ENCODE data around the gene CLDN19.
"Not testable (repeated sequence)": the region's sequence is repeated elsewhere in the genome, so short reads cannot be mapped to it uniquely, and the experiment has no call there.

The CLDN19 gene

DNA sequence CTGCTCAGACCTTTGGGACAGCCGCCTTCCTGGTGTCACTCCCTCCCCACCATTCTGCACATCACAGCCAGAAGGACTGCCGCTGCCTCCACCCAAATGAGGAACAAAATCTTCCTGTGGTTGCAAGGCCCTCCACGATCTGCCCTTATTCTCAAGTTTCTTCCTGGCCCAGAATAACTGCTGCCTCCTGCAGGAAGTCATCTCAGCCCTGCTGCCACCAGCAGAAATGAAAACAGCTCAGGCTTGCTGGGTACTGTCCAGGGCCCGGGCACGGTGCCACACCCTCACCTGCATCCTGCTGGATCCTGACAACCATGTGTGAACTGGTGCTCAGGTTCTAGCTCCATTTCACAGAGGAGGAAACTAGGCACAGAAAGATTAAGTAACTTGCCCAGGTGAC is 2.8 kb downstream of the CLDN19 start:
- no peak for DNase-seq

DNA sequence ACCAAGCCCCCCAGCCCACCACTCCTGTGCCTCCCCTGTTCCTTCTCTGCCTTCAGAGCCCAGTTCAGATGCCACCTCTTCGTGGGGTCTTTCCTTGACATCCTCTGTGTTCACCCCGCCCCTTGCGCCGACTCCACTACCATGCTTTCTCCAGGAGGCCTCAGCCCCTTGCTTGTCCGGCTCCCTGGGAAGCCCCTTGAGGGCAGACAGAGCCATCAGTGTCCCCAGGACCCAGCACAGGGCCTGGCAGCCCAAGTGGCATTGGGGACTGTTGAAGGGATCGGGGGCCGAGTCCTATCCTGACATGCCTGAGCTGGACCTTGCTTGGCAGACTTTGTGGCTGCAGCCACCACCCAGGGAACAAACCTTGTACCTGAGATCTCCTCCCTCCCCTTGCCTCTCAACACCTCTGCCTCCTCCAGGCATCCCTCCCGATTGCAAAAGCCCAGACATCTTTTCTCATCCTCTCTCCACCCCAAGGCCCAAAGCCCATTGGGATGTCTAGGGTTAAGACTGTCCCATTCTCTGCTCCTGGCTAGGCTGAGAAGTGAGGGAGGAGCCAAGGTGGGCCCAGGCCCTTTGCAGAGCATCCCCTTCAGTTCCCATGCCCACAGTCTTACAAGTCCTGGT is 3.4 kb downstream of the CLDN19 start:
- no peak for DNase-seq

DNA sequence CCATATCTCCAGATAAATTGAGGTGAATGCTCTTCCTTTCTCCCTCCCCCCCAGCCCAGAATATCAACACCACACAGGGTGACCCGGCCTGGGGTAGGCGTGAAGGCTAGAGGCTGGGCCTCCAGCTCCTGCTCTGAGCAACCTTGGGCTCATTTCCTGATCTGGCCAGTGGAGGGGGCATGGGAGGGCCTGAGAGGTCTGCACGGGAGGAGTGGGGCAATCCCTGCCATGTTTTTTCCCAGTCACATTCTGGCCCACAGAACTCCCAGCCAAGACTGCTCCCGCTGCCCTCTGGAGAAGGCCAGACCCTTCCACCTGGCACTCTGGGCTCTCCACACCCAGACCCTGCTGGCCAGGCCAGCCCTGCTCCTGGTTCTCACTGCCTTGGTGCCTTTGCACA is 3.9 kb downstream of the CLDN19 start:
- DNase-seq, result no peak

DNA sequence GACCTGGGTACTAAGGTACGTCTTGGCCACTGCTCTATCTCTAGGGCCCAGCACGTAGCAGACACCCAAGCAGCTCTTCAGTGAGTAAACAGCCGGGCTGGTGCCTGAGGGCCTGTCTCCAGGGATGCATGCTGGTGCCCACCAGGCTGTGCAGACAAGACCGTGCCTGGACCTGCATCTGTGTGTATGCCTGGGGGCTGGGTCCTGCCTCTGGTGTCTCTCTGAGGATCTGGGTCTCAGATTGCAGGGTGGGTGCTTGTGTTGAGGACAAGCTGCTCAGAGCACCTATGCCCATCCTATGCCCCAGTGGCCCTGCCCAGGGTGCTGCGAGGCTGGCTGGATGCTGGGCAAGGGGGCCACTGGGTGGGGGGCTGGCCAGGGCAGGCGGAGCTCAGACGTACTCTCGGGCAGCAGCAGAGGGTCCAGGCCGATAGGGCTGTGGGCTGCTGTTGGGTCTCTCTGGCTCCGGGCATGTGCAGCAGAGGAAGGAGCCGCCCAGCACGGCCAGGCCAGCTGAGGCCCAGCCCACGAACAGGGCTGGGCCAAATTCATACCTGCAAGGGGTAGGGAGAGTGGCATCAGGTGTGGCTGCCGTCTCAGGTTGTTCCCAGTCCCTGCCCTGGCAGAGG is 4.4 kb downstream of the CLDN19 start:
- DNase-seq, result no peak

DNA sequence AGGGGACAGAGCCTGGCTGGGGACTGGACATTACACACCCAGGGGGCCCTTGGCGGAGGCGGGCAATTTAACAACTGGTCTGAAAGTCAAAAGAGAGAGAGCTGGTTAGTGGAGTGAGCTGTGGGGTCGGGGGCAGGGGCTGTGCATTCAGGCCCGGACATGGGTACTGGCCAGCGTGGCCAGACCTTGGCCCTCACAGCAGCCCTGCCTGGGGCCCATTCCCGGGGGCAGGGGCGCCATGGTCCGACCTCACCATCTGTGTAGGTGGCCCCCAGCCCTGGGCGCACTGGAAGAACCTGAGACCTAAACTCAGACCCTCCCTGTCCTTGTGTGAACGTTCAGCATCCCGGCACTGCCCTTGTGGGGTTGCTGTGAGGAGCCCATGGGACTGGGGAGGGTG is 5.0 kb downstream of the CLDN19 start:
- no peak for DNase-seq

DNA sequence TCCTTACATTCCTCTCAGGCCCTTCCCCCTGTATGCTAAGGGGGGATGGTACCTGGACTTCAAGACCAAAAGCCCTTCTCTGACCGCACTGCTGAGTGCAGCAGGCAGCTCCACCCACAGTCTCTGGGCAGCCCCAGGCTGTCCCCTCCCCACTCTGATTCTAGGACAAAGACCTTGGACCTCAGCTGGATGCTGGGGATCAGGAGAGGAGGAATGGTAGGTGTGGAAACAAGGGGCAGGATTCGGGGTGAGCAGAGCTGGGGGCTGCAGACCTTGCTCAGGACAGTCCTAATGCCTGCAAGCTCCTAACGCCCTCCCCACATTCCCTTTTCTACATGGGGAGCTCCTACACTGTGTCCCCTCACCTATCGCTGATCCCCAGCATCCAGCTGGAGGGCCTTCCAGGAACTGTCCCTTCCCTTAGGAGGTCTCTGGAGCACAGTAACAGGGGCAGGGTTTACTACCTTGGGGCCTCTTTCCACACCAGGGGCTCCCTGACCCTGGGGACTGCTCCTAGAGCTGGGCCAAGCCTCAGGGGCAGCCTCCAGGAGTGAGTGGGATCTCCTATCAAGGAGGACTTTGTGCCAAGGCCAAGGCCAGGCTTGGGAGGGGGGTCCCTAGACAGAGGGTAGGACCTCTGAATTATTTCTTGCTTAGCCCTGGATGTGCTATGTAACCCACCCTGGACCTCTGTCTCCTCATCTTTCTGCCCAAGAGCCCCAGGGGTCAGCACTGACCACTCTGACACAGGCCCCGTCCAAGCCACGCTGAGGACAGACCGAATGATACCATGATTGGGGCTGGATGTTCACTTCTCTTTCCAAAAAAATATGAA is 5.6 kb downstream of the CLDN19 start:
- no peak for DNase-seq

DNA sequence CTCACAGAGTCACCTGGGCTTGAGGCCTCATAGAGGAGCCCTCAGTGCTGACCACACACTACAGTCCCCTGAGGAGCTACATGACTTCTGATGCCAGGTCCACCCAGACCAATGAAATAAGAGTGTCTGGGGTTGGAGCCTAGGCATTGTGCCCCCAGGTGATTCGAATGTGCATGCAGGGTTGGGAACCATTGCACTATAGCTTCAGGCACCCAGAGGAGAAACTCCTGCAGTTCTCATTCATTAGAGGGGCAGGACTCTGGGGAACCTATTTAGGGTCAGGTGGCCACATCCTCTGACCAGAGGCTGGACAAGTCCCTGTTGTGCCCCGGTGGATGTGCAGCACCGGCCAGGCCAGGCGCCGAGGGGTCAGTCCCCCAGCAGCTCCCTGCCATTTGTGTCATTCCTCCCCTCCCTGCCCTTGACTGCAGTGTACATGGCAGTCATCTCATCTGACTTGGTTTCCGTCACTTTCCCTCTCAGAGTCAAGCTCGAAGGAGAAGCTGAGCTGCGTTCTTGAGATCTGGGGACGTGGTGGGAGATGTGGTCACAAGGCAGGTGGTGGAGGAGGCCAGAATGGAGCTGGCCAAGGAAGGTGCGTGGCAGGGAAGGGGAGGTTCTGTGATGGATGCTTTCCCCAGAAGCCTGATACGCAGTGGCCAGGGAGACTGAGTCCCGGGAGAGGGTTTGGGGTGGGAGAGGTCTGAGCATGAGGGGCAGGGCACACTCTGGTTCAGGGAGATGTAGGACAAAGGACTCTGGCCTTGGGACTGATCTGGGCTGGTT is 6.4 kb downstream of the CLDN19 start:
- DNase-seq, result no peak

DNA sequence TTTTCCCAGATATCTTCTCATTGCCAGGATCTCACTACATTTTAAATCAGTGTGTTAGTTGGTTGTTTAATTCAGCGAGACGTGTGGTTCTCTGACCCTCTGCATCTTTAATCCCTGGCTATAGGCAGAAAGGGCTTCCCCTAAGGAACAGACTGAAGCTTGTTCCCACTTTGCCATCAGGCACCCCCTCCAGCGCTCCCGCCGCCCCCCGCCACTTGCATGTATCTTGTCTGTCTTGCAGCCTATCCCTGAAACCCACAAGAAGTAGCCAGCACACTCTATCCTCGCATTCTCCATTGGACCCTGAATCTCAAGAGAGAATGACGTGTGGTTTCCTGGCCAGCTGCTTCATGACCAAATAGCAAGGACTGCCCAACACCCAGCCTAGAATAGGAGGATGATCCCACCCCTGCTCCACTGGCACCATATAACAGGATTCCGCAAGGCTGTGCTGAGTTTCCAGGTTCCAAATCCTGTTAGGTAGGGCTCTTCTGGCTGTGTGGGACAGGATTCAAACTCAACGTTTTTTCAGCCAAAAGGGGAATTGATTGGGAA is 7.8 kb downstream of the CLDN19 start:
- DNase-seq, result no peak

DNA sequence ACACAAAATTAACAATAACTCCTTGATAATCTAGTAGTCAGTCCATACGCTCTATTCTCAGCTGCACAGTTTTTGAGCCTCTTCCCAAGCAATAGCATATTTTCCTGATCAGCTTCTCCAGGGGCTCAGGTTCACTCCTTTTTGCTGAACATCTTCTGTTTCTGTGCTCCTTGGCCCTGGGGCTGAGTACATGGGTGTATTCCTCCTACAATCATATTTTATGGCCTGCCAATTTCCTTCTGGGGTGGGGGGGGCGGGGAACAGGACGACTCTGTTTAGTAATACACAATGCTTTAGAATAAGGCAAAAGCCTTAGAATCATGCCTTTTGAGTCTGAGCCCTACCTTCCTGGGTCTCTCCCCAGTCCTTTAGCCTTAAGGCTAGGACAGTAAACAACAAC is 8.5 kb downstream of the CLDN19 start:
- no peak for DNase-seq

DNA sequence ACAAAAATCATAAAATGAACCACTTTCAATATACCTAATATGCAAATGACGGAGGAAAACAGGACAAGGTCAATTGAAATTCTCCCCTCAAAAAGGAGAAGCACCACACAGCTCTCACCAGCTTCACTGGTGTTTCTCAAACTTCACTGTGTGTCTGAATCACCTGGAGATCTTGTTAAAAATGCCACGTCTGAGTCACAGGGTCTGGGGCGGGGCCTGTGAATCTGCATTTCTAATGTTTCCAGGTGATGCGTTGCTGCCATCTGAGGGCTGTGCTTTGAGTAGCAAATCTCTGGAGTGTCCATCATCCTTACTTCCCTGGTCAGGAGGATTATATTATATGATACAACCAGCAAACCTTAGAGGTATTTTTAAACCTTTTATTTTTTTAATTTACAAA is 9.0 kb downstream of the CLDN19 start:
- no peak for DNase-seq

DNA sequence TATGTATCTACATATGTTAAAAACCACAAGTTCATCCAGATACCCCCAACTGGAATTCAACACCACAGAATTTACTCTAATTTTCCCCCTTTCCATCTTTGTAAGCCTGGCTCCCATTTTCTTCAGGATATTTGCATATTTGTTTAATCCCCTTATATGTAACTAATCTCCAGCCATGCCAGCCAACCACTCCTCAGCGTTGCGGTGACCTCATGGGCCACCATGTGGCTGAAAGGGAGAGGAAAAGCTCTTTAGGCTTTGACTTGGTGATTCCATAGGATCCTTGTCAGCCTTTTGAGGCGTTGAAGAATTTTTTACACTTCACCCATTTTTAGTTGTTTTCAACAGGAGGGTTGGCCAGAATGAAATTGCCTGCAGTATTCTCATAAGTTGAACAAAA is 10.0 kb downstream of the CLDN19 start:
- DNase-seq, result no peak

DNA sequence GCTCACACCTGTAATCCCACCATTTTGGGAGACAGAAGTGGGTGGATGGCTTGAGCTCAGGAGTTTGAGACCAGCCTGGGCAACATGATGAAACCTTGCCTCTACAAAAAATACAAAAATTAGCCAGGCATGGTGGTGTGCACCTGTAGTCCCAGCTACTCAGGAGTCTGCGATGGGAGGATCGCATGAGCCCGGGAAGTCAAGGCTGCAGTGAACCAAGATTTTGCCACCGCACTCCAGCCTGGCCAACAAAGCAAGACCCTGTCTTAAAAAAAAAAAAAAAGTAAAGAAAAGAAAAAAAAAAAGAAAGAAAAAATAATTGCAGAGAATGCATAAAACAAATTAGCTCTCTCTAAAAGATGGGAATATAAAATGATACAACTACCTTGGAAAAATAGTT is 14.2 kb downstream of the CLDN19 start:
- DNase-seq, result not testable (repeated sequence)

DNA sequence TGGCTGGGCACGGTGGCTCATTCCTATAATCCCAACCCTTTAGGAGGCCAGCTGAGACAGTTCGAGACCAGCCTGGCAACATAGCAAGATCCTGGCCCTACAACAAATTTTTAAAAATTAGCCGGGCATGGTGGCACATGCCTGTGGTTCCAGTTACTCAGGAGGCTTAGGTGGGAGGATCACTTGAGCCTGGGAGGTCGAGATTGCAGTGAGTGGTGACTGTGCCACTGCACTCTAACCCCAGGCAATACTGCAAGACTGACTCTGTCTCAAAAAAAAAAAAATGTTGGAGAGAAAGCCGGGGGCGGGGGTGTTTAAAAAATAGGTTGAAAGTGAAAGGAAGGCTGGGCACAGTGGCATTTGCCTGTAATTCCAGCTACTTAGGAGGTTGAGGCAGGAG is 16.5 kb downstream of the CLDN19 start:
- no peak for DNase-seq

DNA sequence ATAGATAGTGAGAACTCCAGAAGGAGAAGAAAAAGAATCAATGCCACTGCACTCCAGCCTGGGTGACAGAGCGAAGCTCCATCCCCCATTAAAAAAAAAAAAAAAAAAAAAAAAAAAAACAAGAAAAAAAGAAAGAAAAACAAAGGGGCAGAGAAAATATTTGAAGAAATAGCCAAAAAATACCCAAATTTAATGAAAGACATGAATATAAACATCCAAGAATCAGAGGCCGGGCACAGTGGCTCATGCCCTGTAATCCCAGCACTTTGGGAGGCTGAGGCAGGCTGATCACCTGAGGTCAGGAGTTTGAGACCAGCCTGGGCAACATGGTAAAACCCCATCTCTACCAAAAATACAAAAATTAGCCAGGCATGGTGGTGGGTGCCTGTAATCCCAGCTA is 17.6 kb downstream of the CLDN19 start:
- not testable (repeated sequence) for DNase-seq

DNA sequence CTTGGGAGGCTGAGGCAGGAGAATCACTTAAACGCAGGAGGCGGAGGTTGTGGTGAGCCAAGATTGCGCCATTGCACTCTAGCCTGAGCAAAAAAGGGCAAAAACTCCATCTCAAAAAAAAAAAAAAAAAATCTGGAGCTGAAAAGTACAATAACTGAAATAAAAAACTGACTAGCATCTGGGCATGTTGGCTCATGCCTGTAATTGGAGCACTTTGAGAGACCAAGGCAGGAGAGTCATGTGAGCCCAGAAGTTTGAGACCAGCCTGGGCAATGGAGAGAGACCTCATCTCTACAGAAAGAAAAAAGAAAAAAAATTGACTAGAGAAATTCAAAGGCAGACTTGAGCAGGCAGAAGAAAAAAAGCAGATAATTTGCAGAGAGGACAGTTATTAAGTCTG is 18.1 kb downstream of the CLDN19 start:
- DNase-seq, result no peak

DNA sequence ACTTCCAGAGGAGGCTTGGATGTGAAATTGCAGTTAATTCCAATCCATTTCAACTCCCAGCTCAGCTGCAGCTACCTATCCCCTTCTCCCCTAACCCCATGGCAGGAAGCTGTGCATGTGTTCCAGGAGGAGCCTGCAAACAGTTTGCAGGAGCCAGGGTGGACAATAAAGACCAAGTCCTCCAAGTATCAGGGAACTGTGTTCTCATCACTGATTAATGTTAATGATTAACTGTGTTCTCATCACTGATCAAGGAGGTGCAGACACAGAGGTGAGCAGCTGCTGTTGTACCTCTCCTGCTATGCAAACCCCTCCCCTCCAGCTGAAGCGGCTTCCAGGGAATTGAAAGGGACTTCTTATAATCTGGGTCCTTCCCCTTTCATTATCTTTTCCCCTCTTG is 19.2 kb downstream of the CLDN19 start:
- DNase-seq, result no peak

DNA sequence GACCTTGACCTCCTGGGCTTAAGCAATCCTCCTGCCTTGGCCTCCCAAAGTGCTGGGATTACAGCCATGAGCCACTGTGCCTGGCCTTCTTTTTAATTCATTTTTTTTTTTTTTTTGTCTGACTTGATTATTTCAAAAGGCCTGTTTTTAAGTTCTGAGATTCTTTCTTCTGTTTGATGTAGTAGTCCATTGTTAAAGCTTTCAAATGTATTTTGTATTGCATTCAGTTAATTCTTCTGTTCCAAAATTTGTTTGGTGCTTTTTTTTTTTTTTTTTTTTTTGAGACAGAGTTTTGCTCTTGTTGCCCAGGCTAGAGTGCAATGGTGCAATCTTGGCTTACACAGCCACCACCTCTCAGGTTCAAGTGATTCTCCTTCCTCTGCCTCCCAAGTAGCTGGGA is 25.6 kb downstream of the CLDN19 start:
- not testable (repeated sequence) for DNase-seq

DNA sequence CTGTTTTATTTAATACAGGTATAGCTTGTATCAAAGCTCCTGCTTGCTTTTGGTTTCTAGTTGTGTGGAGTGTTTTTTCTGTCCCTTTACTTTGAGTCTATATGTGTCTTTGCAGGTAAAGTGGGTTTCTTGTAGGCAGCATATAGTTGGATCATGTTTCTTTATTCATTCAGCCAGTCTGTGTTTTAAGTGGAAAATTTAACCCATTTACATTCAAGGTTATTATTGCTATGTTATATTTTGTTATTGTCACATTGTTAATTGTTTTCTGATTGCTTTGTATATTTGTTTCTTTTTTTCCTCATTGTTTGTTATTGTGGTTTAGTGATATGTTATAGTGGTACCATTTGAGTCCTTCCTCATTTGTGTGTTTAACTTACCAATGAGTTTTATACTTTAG is 26.7 kb downstream of the CLDN19 start:
- DNase-seq, result no peak

DNA sequence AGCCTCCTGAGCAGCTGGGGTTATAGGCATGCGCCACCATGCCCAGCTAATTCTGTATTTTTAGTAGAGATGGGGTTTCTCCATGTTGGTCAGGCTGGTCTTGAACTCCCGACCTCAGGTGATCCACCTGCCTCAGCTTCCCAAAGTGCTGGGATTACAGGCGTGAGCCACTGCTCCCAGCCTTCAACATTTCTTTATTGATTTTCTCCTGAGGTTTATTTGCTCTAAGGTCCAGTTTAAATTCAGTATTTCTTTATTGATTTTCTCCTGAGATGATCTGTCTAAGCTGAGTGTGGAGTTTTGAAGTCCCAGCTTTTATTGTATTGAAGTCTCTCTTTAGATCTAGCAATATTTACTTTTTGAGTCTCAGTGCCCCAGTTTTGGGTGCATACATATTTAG is 27.2 kb downstream of the CLDN19 start:
- DNase-seq, result not testable (repeated sequence)

DNA sequence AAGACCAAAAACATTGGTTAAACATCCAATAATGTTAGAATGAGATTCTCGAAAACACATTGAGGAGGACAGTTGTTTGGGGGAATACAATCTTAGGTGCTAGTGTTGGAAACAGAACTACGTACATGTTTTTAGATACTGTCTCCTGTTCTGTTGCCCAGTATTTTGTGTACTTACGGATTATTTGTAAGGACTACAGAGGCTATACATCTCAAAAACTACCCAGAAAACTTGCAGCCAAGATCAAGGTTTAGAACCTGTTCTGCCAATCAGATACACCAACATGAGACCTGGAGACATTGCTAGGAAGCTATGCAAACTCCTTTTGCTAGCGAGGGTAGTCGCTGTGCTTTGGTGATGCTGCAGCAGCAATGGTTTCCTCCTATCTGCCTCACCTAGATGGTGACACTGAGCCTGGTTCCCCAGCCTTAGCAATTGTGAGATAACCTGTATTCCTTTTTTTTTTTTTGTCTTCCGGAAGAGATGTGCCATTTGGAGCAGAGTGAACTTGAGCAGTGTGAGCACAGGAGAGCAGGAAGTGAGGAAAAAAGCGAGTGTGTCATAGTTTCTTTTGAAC is 36.1 kb downstream of the CLDN19 start:
- DNase-seq, result no peak

DNA sequence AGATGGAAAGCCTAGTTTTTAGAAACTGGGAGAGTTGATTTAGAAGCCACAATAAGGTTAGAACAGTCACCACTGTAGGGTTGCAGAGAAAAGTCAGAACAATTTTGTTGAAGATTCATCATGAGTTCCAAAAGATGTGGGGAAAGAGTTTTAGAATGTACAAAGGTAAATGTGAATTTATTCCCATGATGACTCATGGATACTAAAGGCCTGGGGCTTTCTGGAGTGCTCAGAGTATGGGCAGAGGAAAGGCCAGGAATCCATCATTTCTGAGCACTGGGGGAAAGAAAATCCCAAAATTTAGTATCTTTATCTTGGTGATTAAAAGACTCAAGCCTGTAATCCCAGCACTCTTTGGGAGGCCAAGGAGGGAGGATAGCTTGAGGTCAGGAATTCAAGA is 40.0 kb downstream of the CLDN19 start:
- no peak for DNase-seq

DNA sequence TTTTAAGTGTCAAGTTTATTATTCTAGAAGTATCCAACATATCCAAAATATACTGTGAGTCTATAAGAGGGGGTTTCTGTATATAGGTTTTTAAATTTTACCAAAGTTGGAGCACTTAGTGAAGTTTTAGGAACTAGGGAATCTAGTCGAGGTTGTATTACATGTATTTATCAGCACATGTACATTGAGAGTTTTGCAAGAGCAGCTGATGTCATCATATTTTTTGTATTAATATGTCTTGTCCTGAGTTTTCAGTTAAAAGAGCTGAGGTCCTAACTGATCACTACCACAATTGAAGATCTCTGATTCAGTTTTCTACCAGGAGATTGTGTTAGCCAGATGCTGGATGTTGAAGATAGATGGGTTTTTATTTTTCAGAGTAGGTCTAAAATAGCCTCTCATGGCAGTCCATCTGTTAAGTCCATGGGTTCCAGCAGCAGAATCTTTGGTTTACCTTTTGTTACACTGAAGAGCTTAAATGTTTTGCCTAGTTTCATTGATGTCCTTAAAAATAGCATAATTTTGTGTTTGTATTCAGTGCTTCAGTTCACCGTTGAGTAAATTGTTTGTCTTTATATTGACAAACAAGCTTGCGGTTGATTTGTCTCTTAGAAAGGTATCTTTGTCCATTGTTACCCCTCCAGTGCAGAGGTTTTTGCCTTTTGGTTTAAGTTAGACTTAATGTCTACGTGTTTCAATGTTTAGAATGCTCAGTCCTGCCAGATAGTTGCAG is 41.8 kb downstream of the CLDN19 start:
- no peak for DNase-seq

Data from NCI-H524 treated with DMSO at 0.1 percent for 48 hours (cell line).